NOMO-1 treated with DMSO at 0.1 percent for 48 hours (cell line): ENCODE results near the gene PPP1R15A.
"Not testable (repeated sequence)": the region's sequence is repeated elsewhere in the genome, so short reads cannot be mapped to it uniquely, and the experiment has no call there.

Source experiments
- DNase-seq: peaks from one replicate; lab custom pipeline; 2025; ENCODE audit not compliant: unreplicated experiment; lab: John Stamatoyannopoulos, UW

The PPP1R15A gene

GRCh38 chr19:48879025-48879637 is 6.9 kb downstream of the PPP1R15A start:
- no peak for DNase-seq

- not testable (repeated sequence) for DNase-seq
Measured at GRCh38 chr19:48879696-48880095, 7.5 kb downstream of the PPP1R15A start.

- no peak for DNase-seq
Measured at GRCh38 chr19:48881741-48882657, 9.8 kb downstream of the PPP1R15A start.

GRCh38 chr19:48883726-48884125 is 11.5 kb downstream of the PPP1R15A start:
- DNase-seq: no peak

GRCh38 chr19:48887861-48888612 is 15.8 kb downstream of the PPP1R15A start:
- no peak for DNase-seq

- DNase-seq: not testable (repeated sequence)
Measured at GRCh38 chr19:48889496-48889895, 17.3 kb downstream of the PPP1R15A start.

- DNase-seq: no peak
Measured at GRCh38 chr19:48890551-48890950, 18.3 kb downstream of the PPP1R15A start.

- no peak for DNase-seq
Measured at GRCh38 chr19:48895226-48895625, 23.0 kb downstream of the PPP1R15A start.

GRCh38 chr19:48896191-48896720 is 24.0 kb downstream of the PPP1R15A start:
- no peak for DNase-seq

GRCh38 chr19:48897181-48897580 is 25.0 kb downstream of the PPP1R15A start:
- DNase-seq: no peak

- not testable (repeated sequence) for DNase-seq
Measured at GRCh38 chr19:48899386-48899749, 27.1 kb downstream of the PPP1R15A start.

- peak; percentile 96 for DNase-seq
Measured at GRCh38 chr19:48899781-48900476, 27.7 kb downstream of the PPP1R15A start, which contains the start of gene NUCB1. TSS of gene NUCB1 (plus strand) at chr19:48900312. CDS start at chr19:48900797, 485 bp downstream.

- peak; percentile 44 for DNase-seq
Measured at GRCh38 chr19:48900477-48901406, 28.5 kb downstream of the PPP1R15A start.

GRCh38 chr19:48902291-48902690 is 30.1 kb downstream of the PPP1R15A start:
- not testable (repeated sequence) for DNase-seq

- not testable (repeated sequence) for DNase-seq
Measured at GRCh38 chr19:48903788-48904187, 31.6 kb downstream of the PPP1R15A start.

GRCh38 chr19:48905664-48906063 is 33.4 kb downstream of the PPP1R15A start:
- no peak for DNase-seq

GRCh38 chr19:48906324-48906723 is 34.1 kb downstream of the PPP1R15A start:
- no peak for DNase-seq

- DNase-seq: no peak
Measured at GRCh38 chr19:48907671-48908070, 35.5 kb downstream of the PPP1R15A start.

GRCh38 chr19:48909424-48910077 is 37.3 kb downstream of the PPP1R15A start:
- not testable (repeated sequence) for DNase-seq
